Breast epithelium (tissue), 3 donors: ENCODE measurements around the gene RAB5B.
A peak's percentile ranks its signal among the peaks of the same experiment; 100 is the strongest.

ENCODE experiments used
- POLR2A ChIP-seq: fragments of 450-650 bp; IDR thresholded peaks from one replicate; pipeline ENCODE4 v1.6.1; 2016; ENCODE audit warnings: antibody characterized with exemption, mild to moderate bottlenecking, moderate library complexity
- POLR2AphosphoS5 ChIP-seq, 3 donors: sonication (generic); formaldehyde crosslinking; IDR thresholded peaks; one replicate each; pipeline ENCODE4 v1.6.1; 2017; ENCODE audit warnings: antibody characterized with exemption in 3 of 3
- TF ChIP-seq, protein P1 (sequence below), 3 donors: fragments of 450-650 bp; IDR thresholded peaks; one replicate each; pipeline ENCODE4 v1.5.1; 2016 to 2017; ENCODE audit warnings: antibody characterized with exemption in 3 of 3, mild to moderate bottlenecking in 3 of 3, moderate library complexity in 3 of 3

DNA sequence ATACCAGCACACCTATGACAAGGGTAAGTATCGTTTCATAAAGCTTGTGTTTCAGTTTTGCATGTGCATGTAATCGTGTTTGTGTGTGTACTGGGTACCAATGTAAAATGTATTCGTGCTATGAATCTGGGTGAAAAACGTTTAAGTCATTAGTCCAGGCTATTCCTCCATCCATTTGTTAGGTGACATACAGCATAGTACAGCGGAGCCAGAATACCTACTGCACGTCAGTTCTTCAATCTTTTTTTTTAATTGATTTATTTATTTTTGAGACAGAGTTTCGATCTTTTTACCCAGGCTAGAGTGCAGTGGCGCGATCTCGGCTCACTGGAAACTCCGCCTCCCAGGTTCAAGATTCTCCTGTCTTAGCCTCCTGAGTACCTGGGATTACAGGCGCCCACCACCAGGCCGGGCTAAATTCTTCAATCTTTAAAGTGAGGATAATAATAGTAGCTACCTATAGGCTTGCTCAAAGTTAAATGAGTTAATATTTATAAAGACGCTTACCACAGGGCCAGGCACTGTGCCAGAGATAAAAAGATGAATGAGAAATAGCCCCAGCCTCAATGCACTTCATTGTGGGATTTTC, 67.2 kb downstream of the RAB5B start:
- no peak for TF ChIP-seq POLR2A
- no peak for TF ChIP-seq POLR2AphosphoS5 (IDR thresholded peaks at IDR 0.05)
- TF ChIP-seq, protein P1, sequence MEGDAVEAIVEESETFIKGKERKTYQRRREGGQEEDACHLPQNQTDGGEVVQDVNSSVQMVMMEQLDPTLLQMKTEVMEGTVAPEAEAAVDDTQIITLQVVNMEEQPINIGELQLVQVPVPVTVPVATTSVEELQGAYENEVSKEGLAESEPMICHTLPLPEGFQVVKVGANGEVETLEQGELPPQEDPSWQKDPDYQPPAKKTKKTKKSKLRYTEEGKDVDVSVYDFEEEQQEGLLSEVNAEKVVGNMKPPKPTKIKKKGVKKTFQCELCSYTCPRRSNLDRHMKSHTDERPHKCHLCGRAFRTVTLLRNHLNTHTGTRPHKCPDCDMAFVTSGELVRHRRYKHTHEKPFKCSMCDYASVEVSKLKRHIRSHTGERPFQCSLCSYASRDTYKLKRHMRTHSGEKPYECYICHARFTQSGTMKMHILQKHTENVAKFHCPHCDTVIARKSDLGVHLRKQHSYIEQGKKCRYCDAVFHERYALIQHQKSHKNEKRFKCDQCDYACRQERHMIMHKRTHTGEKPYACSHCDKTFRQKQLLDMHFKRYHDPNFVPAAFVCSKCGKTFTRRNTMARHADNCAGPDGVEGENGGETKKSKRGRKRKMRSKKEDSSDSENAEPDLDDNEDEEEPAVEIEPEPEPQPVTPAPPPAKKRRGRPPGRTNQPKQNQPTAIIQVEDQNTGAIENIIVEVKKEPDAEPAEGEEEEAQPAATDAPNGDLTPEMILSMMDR (IDR thresholded peaks at IDR 0.05), result peak in 1 of 3 donors; percentile 18
